Measurements from ENCODE around the gene SEC22B.

GRCh38 chr1:120133228-120133927, 42.9 kb downstream of the SEC22B start:
- no peak for TF ChIP-seq POLR2A (IDR thresholded peaks at IDR 0.05)
- TF ChIP-seq, protein P1, sequence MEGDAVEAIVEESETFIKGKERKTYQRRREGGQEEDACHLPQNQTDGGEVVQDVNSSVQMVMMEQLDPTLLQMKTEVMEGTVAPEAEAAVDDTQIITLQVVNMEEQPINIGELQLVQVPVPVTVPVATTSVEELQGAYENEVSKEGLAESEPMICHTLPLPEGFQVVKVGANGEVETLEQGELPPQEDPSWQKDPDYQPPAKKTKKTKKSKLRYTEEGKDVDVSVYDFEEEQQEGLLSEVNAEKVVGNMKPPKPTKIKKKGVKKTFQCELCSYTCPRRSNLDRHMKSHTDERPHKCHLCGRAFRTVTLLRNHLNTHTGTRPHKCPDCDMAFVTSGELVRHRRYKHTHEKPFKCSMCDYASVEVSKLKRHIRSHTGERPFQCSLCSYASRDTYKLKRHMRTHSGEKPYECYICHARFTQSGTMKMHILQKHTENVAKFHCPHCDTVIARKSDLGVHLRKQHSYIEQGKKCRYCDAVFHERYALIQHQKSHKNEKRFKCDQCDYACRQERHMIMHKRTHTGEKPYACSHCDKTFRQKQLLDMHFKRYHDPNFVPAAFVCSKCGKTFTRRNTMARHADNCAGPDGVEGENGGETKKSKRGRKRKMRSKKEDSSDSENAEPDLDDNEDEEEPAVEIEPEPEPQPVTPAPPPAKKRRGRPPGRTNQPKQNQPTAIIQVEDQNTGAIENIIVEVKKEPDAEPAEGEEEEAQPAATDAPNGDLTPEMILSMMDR (IDR thresholded peaks at IDR 0.05): no peak

Data from adrenal gland (tissue), 5 donors.